Measurements from ENCODE around the gene ASPRV1. TPM values are rescaled to one million over a fixed set of nuclear protein-coding genes. Genes with fewer than 3 reads are reported as not detected.

ASPRV1 gene
- polyA plus RNA-seq, 1 of the 3 experiments (the other 2 are of a cell fraction): 0.20 TPM

DNA sequence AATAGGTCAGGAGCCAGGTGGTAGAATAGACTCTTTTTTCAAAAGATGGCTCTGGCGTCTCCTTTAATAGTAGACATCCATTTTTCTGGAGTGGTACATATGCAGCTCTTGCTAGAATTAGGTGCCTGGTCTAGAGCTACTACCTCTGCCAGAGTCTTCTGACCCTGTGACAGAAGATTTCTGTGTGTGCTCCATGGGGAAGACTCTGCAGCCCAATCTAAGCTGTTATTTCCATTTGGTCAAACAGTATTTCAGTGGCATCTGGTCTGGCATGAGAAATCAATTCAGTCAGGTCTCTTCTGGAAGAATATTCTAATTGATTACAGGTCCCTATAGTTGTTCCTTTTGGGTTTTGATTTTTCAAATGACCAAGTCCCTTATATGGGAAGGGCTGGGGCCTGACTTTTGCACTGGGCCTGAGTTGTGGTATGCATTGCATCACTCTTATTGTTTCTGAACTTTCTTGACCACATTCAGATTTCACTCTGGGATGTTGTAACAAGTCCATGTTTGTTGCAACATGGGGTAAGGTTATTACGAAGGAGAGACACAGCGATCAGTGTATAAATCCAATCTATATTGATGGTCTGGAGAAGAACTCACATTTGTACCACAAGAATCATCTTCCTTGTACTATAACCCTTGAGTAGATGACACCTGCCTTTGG lies 34.4 kb downstream of the ASPRV1 start:
- POLR2A ChIA-PET: no interaction called here
- no peaks in the 10 kb centered on the region for H3F3A ChIP-seq (replicated peaks; ENCODE audit: insufficient read depth)
- H3K27ac ChIP-seq (ENCODE audit: low read depth in 2 of 2, low read length in 1 of 2): no peak overlapping the region
- no peak overlapping the region for H3K4me2 ChIP-seq
- CTCF ChIA-PET: no interaction called here
- H3K9me3 ChIP-seq: no peaks in the 10 kb centered on the region
- no peak overlapping the region for H3K9ac ChIP-seq
- WGBS (ENCODE audit: low lambda C conversion rate): 67% methylated on average over 3 of the region's 3 CpGs
- no peak for TF ChIP-seq RAD21 (IDR thresholded peaks at IDR 0.05; ENCODE audit: low read length)
- no peak for TF ChIP-seq MAX (IDR thresholded peaks at IDR 0.05; ENCODE audit: low read depth)
- TF ChIP-seq, protein P1, sequence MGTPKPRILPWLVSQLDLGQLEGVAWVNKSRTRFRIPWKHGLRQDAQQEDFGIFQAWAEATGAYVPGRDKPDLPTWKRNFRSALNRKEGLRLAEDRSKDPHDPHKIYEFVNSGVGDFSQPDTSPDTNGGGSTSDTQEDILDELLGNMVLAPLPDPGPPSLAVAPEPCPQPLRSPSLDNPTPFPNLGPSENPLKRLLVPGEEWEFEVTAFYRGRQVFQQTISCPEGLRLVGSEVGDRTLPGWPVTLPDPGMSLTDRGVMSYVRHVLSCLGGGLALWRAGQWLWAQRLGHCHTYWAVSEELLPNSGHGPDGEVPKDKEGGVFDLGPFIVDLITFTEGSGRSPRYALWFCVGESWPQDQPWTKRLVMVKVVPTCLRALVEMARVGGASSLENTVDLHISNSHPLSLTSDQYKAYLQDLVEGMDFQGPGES (IDR thresholded peaks at IDR 0.05; ENCODE audit: low read depth, low read length): no peak
- no peak for TF ChIP-seq TEAD4 (IDR thresholded peaks at IDR 0.05; ENCODE audit: borderline replicate concordance, insufficient read depth)
- no peak for TF ChIP-seq REST (IDR thresholded peaks at IDR 0.05; ENCODE audit: low read depth, low read length)
- TF ChIP-seq FOXM1 (IDR thresholded peaks at IDR 0.05; ENCODE audit: low read depth): no peak
- TF ChIP-seq, protein P2, sequence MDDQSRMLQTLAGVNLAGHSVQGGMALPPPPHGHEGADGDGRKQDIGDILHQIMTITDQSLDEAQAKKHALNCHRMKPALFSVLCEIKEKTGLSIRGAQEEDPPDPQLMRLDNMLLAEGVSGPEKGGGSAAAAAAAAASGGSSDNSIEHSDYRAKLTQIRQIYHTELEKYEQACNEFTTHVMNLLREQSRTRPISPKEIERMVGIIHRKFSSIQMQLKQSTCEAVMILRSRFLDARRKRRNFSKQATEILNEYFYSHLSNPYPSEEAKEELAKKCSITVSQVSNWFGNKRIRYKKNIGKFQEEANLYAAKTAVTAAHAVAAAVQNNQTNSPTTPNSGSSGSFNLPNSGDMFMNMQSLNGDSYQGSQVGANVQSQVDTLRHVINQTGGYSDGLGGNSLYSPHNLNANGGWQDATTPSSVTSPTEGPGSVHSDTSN (IDR thresholded peaks at IDR 0.05): no peak
- TF ChIP-seq GABPA (IDR thresholded peaks at IDR 0.05; ENCODE audit: low read depth): no peak
- no peak for TF ChIP-seq EP300 (IDR thresholded peaks at IDR 0.05; ENCODE audit: borderline replicate concordance in 1 of 2, low read depth in 1 of 2, low read length in 1 of 2)
- no peak for TF ChIP-seq ELF1 (IDR thresholded peaks at IDR 0.05)
- TF ChIP-seq RFX5 (IDR thresholded peaks at IDR 0.05; ENCODE audit: low read length): no peak
- TF ChIP-seq EZH2phosphoT487 (IDR thresholded peaks at IDR 0.05; ENCODE audit: borderline replicate concordance, low read depth): no peak
- TF ChIP-seq SIN3A (IDR thresholded peaks at IDR 0.05; ENCODE audit: borderline replicate concordance, low read depth, low read length): no peak
- TF ChIP-seq RXRA (IDR thresholded peaks at IDR 0.05; ENCODE audit: borderline replicate concordance, low read depth): no peak
- TF ChIP-seq RCOR1 (IDR thresholded peaks at IDR 0.05; ENCODE audit: low read length): no peak
- TF ChIP-seq FOXJ3 (CRISPR knock-in tag; IDR thresholded peaks at IDR 0.05): no peak
- no peak for TF ChIP-seq GATA2 (CRISPR knock-in tag; IDR thresholded peaks at IDR 0.05)
- no peak for TF ChIP-seq CHD2 (IDR thresholded peaks at IDR 0.05; ENCODE audit: low read length, partially characterized antibody)
- TF ChIP-seq YY1 (IDR thresholded peaks at IDR 0.05; ENCODE audit: low read depth): no peak
- H3K9me2 ChIP-seq: no peaks in the 10 kb centered on the region
- peaks cover 15 to 18% of the 10 kb centered on the region in 2 experiments for H3K36me3 ChIP-seq (replicated peaks in 1 of 2; ENCODE audit: control insufficient read depth in 1 of 2, insufficient read depth in 2 of 2, low read length in 1 of 2)
- no peak overlapping the region for H3K4me3 ChIP-seq (ENCODE audit: low read depth in 2 of 2, low read length in 1 of 2)
- DNase-seq: no peak
- no peak overlapping the region for H2AFZ ChIP-seq (ENCODE audit: low read depth)
- no peaks in the 10 kb centered on the region for H3K79me2 ChIP-seq (ENCODE audit: insufficient read depth)
- no peaks in the 10 kb centered on the region for H3K4me1 ChIP-seq (ENCODE audit: control insufficient read depth in 1 of 2, insufficient read depth in 2 of 2, low read depth in 1 of 2, low read length in 1 of 2)
- no peaks in the 10 kb centered on the region for H4K20me1 ChIP-seq (ENCODE audit: insufficient read depth)
- no peaks in the 10 kb centered on the region for H3K27me3 ChIP-seq (ENCODE audit: insufficient read depth)
